HG02840 (cell line): ENCODE measurements around the gene SPEN.
"Not testable (repeated sequence)": the region's sequence is repeated elsewhere in the genome, so short reads cannot be mapped to it uniquely, and the experiment has no call there.

Experiments
- ATAC-seq: cut with Tn5 transposase; IDR thresholded peaks from one replicate; pipeline ENCODE4 v1.9.1; 2021; ENCODE audit warnings: mild to moderate bottlenecking, moderate library complexity, moderate number of reproducible peaks; ENCODE audit not compliant: unreplicated experiment, low FRiP score

SPEN gene

DNA sequence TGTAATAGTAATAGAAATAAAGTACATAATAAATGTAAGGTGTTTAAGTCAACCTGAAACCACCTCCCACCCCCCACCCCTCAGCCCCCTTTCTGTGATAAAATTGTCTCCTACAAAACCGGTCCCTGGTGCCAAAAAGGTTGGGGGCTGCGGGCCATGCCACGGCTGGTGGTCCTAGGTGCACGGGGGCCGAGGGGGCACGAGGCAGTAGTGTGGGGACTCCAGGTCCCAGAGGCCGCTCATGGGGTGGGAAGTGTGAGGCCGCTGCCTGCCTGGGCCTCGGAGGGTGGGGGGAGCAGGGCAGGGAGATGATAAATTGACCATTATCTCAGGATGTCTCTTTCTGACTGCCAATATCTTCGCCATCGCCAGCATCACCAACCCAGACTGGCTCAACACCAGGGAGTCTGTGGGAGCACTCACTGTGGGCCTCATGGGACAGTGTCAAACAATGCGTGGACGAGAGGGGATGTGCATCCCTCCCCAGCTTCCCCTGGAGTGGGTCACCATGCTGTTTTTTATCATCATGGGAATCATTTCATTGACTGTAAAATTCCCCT lies 121.9 kb downstream of the SPEN start:
- ATAC-seq, result no peak

DNA sequence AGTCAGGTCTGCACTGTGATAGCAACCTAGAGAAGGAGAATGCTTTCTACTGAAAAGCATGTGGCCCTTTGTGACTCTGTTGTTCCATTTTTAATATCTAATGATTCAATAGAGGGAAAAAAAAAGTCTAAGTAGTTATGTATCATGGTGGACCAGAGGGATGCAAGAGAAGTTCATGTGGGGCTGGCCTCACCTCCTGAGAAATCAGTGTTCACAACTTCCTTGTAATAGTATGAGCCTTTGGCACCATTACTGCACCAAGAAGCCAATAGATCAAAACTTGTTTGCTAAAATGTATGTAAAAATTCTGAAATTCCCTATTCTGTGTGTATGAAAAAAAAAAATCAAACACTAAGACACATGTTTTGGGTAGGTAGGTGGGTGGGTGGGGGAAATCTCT lies 123.4 kb downstream of the SPEN start:
- ATAC-seq, result no peak

- no peak for ATAC-seq
Measured at GRCh38 chr1:15972409-15972808, 124.9 kb downstream of the SPEN start.

GRCh38 chr1:15973772-15974171 lies 126.3 kb downstream of the SPEN start:
- ATAC-seq, result no peak

- ATAC-seq, result no peak
Measured at GRCh38 chr1:15974855-15975254, 127.3 kb downstream of the SPEN start.

GRCh38 chr1:15975358-15975804 lies 127.9 kb downstream of the SPEN start:
- ATAC-seq, result peak; percentile 42

DNA sequence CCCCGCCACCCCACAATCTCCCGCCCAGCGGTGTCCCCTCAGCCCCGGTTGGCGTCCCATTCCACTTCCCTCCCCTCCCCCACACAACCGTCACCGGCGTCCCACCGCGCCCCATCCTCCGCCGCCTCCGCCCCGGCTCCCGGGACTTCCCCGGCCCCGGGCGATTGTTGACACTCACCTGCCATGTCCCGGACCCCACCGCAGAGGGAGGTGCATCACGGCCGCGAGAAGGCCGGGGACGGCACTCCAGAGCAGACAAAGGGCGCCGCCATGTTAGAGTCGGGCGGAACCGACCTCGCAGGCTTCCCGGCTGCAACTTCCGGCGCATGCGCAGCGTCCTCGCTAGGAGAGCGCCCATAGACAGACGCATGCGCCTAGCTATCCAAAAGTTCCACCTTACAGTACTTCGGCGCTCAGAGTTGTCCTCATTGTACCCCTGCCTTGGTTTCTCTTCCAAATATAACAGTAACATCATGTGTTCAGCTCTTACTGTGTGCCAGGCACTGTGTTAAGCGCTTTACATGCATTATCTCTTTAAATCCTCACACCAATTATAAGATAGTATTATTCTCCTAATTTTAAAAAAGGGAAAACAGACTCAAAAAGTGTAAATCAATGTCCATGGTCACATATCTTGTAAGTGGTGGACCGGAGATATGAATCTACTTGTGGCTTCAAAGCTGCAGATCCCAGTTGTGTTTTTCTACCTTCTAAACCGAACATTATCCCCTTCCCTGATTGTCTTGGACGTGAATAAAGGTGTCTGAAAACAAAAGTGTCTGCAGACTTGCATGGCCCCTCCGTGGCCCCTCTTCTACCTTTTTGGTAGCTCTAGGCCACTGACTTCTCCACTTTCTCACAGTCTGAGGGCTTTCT lies 128.5 kb downstream of the SPEN start, which contains the start of gene ZBTB17:
Gene ZBTB17 (minus strand): TSS at position 297 of the 876 bp plus-strand sequence. CDS start 27,606 bp downstream, outside the sequence.
- ATAC-seq, result peak; percentile 78

- not testable (repeated sequence) for ATAC-seq
Measured at GRCh38 chr1:15977947-15978346, 130.4 kb downstream of the SPEN start.

- ATAC-seq, result no peak
Measured at GRCh38 chr1:15981679-15982078, 134.2 kb downstream of the SPEN start.

- ATAC-seq, result no peak
Measured at GRCh38 chr1:15983275-15983674, 135.8 kb downstream of the SPEN start.

DNA sequence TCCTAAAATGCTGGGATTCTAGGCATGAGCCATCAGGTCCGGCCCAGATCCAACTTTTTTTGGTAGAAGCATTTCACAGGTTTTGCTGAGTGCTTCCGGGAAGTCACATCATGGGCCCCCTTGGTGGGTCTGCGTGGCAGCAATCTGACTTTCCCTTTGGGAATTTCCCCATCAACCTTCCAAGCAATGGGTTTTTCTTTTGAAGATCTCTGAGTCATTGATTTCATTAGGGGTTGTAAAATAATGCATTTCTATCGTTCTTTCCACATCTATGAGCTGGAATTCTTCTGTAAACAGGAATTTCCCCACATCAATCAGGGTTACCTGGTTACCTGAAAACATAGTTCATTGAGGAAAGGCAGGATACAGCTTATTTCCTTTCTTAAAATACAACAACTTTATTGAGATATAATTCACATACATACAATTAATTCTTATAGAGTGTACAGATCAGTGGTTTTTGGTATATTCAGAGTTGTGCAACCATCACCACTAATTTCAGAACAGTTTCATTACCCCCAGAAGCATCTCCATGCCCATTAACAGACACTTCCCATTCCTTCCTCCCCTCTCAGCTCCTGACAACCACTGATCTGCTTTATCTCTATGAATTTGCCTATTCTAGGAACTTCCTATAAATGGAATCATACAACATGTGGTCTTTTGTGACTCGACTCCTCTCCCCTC lies 138.2 kb downstream of the SPEN start:
- no peak for ATAC-seq

GRCh38 chr1:15988856-15989736 lies 141.6 kb downstream of the SPEN start:
- no peak for ATAC-seq

DNA sequence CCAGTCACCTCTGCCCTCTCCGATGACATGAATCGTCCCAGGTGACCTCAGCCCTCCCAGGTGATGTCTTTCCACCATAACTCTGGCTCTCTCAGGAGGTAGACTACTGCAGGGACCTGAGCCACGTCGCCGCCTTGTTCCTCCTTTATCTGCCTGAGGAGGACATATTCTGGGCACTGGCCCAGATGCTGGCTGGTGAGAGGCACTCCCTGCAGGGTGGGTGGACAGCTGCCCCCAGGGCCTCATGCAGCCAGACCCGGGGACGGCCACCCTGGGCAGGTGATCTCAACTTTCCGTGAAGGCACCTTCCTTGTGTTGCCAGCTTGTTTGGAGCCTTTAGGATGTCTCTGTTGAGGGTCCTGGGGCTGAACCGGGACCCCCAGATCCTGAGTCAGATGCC lies 142.3 kb downstream of the SPEN start:
- no peak for ATAC-seq
